ENCODE results near the gene AIFM3.
"Not testable (repeated sequence)": the region's sequence is repeated elsewhere in the genome, so short reads cannot be mapped to it uniquely, and the experiment has no call there.

The AIFM3 gene, protein sequence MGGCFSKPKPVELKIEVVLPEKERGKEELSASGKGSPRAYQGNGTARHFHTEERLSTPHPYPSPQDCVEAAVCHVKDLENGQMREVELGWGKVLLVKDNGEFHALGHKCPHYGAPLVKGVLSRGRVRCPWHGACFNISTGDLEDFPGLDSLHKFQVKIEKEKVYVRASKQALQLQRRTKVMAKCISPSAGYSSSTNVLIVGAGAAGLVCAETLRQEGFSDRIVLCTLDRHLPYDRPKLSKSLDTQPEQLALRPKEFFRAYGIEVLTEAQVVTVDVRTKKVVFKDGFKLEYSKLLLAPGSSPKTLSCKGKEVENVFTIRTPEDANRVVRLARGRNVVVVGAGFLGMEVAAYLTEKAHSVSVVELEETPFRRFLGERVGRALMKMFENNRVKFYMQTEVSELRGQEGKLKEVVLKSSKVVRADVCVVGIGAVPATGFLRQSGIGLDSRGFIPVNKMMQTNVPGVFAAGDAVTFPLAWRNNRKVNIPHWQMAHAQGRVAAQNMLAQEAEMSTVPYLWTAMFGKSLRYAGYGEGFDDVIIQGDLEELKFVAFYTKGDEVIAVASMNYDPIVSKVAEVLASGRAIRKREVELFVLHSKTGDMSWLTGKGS

GRCh38 chr22:20966883-20967696, at the start of gene AIFM3:
AIFM3 (plus strand) TSS chr22:20967255; CDS start chr22:20967945, 690 bp downstream.
- DNase-seq (ENCODE audit: low spot score): no peak

DNA sequence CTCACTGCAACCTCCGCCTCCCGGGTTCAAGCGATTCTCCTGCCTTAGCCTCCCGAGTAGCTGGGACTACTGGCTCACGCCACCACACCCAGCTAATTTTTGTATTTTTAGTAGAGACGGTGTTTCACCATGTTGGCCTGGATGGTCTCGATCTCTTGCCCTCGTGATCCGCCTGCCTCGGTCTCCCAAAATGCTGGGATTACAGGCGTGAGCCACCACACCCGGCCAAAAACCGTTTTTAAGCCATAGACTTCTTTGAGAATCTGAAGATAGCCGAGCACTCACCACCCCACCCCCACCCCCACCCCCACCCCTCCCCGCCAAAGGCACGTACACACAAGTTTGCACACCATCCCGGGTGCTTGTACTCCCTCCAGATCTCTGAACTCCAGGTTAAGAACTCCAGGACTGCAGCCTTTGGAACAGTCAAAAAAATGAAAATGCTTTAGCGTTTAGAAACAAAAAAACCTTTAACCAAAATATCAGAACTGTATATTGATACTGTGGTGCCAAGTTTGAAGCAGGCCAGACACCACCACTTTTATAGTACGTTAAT, 48.3 kb upstream of the AIFM3 start:
- DNase-seq (ENCODE audit: low spot score): no peak

- DNase-seq (ENCODE audit: low spot score): no peak
Measured at GRCh38 chr22:20919718-20920117, 47.3 kb upstream of the AIFM3 start.

DNA sequence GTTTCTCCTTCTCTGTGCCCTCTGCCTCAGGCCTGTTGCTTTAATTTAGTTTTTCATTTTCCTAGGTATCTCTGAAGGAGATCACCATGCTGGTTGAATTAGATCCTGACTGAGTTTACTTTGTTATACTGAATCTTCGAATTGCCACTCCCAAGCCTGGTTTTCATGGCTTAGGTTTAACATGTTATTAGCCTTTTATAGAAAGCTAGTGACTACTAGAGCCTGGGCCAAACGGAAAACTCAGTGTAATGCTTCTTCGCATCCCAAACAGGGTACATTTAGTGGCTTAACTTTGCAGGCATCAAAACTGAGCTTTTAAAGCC, 46.2 kb upstream of the AIFM3 start:
- no peak for DNase-seq (ENCODE audit: low spot score)

DNA sequence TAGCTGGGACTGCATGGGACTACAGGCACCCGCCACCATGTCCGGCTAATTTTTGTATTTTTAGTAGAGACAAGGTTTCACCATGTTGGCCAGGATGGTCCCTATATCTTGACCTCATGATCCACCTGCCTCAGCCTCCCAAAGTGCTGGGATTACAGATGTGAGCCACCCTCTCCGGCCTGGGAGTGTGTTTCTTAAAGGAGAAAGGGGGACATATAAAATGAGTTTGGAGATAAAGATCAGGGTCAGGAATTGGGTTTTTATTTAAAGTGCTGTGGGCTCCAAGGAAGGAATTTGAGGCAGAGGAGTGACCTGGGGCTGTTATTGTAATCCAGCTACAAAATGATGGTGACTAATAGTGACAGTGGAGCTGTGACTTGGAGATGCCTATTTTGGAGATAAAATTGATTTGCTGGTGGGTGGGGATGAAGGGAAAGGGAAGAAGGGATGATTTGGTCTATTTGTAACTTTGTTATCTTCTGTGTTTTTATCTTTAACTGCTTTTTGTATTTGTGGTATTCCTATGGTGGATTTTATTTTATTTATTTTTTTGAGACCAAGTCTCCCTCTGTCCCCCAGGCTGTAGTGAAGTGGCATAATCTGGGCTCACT, 44.8 kb upstream of the AIFM3 start:
- DNase-seq (ENCODE audit: low spot score): no peak

DNA sequence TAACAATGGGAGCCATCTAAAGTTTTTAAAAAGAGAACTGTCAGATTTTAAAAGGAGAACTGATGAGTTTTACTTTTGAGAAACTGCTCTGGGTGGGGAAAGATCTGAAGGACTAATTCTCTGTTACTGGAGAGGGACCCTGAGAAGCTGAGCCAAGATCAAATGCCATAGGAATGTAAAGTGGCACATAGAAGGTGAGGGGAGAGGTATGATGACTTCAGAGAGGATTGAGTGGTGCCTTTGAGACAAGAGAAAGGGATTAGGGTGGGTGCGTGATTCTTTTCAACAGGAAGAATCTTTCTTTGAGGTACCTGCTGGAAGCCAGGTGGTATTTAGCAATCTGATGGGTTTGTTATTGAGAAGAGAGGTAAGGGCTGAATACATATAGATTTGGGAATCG, 40.8 kb upstream of the AIFM3 start:
- DNase-seq (ENCODE audit: low spot score): no peak

DNA sequence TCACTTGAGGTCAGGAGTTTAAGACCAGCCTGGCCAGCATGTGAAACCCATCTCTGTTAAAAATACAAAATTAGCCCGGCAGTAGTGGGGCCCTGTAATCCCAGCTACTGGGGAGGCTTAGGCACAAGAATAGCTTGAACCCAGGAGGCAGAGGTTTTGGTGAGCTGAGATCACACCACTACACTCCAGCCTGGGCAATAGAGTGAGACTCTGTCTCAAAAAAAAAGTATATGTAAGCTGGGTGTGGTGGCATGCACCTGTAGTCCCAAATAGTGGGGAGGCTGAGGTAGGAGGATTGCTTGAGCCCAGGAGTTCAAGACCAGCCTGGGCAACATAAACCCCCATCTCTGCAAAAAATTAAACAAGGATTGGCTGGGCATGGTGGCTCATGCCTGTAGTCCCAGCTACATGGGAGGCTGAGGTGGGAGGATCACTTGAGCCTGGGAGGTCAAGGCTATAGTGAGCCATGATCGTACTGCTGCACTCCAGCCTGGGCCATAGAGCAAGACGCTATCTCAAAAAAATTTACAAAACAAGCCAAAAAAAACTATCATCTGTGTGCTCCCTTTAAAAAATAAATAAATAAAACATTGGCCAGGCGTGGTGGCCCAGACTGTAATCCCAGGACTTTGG, 39.0 kb upstream of the AIFM3 start:
- DNase-seq (ENCODE audit: low spot score): no peak

- no peak for DNase-seq (ENCODE audit: low spot score)
Measured at GRCh38 chr22:20928573-20928967, 38.5 kb upstream of the AIFM3 start.

- no peak for DNase-seq (ENCODE audit: low spot score)
Measured at GRCh38 chr22:20930004-20930403, 37.1 kb upstream of the AIFM3 start.

DNA sequence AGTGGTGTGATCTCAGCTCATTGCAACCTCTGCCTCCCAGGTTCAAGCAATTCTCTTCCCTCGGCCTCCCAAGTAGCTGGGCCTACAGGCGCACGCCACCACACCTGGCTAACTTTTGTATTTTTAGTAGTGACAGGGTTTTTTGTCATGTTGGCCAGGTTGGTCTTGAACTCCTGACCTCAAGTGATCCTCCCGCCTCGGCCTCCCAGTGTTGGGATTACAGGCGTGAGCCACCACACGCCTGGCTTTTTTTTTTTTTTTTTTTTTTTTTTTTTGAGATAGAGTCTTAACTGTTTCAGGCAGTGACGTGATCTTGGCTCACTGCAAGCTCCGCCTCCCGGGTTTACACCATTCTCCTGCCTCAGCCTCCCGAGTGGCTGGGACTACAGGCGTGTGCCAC, 36.6 kb upstream of the AIFM3 start:
- DNase-seq (ENCODE audit: low spot score): not testable (repeated sequence)

GRCh38 chr22:20931126-20931654, 35.9 kb upstream of the AIFM3 start:
- no peak for DNase-seq (ENCODE audit: low spot score)

- DNase-seq (ENCODE audit: low spot score): no peak
Measured at GRCh38 chr22:20933910-20934309, 33.1 kb upstream of the AIFM3 start.

- not testable (repeated sequence) for DNase-seq (ENCODE audit: low spot score)
Measured at GRCh38 chr22:20935049-20935448, 32.0 kb upstream of the AIFM3 start.

- not testable (repeated sequence) for DNase-seq (ENCODE audit: low spot score)
Measured at GRCh38 chr22:20935780-20936539, 31.1 kb upstream of the AIFM3 start.

GRCh38 chr22:20937031-20937793, 29.8 kb upstream of the AIFM3 start:
- no peak for DNase-seq (ENCODE audit: low spot score)

DNA sequence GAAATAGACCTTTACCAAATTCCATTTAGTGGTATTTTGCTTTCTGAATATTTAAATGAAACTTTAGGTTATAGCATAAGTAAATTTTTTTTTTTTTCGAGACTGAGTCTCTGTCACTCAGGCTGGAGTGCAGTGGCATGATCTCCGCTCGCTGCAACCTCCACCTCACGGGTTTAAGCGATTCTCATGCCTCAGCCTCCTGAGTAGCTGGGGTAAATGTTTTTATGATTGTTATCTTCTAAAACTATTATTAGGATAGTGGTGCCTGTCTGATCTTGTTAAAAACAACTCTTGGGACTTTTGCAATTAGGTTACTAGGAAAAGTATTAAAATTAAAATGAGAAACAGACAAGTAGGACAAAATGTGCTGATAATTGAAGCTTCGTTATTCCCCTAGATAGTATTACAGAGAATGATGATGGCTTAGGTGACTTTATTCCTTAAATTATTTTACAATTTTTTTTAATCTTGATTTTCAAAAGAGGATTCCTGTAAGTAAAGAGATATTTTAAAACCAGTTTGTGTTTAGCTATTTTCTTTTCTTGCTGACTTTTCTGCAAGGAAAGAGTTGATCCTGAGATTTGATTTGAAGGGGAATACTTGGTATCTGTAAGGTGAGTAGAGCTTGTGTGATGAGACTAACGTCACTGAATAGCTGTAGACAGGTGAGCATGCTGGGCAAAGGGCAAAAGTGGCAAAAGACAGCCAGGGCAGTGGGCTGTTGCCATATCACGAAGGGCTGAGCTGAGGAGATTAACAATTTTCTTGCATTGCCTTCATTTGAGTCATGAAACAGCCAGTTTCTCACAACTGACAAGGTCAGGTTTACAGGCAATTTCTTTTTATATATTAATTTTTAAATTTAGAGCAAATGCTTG, 29.0 kb upstream of the AIFM3 start:
- no peak for DNase-seq (ENCODE audit: low spot score)

DNA sequence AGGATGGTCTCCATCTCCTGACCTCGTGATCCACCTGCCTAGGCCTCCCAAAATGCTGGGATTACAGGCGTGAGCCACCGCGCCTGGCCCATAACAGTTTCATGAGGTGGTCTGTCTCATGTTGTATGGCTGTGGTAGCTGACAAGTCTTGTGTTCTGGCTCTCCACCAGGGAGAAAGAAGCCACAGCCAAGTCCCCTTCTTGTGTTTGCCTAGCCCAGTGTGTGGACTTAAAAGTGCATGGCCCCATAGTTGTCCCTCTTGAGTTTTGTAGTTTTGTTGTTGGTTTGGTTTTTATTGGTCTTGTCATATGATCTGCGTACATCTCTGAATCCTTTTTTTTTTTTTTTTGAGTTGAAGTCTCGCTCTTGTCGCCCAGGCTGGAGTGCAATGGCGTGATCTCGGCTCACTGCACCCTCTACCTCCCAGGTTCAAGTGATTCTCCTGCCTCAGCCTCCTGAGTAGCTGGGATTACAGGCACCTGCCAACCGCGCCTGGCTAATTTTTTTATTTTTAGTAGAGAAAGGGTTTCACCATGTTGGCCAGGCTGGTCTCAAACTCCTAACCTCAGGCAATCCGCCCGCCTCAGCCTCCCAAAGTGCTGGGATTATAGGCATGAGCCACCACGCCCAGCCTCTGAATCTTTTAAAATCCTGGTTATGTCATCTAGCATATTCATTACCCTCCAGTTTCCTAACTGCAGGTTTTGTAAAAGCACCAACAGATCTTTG, 27.4 kb upstream of the AIFM3 start:
- not testable (repeated sequence) for DNase-seq (ENCODE audit: low spot score)

DNA sequence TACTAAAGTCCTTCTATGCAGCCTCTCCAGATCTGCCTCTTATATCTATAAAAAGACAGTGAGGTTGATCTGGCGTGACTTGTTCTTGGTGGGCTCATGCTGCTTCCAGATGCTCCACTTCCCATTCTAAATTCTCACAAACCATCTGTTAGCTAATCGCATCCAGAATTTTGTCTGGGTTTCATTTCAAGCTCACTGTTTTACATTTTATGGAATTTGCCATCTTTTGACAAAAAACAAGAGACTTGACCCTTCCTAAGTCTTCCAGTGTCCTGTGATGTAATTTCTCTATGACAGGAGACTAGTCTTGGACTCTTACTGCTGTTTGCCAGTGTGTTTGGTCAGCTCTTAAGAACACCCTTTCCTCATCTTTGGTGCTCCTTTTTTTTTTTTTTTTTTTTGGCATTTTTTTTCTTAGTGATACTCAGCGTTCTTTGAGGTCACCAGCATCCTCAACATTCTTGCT, 26.8 kb upstream of the AIFM3 start:
- DNase-seq (ENCODE audit: low spot score): no peak

Measured in left forelimb (tissue), 1 donor.